ENCODE data around the gene HTR2C.
"Not testable (repeated sequence)": the region's sequence is repeated elsewhere in the genome, so short reads cannot be mapped to it uniquely, and the experiment has no call there.

The HTR2C gene

DNA sequence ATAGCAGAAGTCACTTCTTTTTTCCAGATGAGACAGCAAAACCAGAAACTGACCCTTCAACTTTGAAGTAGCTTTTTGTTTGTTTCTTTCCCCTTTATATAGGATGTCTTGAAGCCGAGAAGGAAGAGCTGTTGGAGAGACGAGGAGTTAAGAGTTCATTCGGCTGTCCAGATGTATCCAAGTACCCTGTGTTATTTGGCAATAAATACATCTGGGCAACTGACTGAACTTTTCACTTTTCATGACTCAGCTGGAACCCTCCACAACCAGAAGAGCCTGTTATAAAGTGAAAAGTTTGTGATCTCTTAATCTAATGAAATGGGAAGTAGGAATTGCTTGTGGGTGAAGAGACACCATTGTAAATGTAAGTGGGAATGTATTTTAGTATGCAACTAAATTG lies 131.2 kb downstream of the HTR2C start:
- no peak for DNase-seq

DNA sequence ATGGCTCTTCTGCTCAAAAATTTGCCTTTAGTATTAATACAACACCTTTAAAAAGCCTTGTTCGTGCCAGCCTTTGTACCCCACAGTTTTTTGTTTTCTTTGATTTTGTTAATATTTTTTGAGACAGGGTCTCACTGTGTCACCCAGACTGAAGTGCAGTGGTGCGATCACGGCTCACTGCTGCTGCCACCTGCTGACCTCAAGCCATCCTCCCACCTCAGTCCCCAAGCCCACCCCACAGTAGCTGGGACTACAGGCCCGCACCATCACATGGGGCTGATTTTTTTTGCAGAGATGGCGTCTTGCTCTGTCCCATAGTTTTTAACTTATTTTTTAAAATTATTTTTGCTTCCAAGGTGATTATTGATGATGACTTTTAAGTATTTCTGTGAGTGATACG lies 134.0 kb downstream of the HTR2C start:
- no peak for DNase-seq

DNA sequence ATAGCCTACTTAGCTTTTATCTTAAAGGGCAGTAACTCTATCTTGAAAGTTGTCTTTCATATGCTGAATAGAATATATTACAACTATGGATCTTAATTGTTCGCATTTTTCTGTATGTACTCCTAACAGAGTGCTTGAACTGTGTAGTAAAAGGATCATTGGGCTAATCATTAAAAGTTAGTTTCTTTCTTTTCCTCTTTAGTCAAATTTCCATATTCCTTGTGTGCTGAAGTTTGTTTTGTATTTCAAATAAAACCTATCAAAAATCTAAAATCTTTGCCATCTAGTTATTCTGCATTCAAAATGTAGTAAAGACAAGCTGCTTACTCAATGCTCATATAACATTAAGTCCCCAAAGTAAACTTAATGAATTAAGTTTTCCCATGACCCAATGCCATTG lies 182.7 kb downstream of the HTR2C start:
- no peak for DNase-seq

DNA sequence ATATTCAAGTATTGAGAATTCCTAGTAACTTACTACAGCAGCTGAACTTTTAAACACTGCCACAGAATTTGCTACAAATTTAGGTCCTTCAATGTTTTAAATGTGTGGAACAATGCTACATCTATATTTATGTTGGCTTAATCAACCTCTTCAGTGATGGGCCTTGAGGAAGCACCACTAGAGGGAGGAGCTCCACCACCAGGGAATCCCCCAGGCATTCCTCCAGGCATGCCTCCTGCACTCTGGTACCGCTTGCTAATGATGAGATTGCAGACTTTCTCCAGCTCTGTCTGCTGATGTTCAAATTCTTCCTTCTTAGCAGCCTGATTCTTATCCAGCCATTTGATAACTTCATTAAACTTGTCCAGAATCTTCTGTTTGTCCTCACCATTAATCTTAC lies 190.8 kb downstream of the HTR2C start:
- no peak for DNase-seq

DNA sequence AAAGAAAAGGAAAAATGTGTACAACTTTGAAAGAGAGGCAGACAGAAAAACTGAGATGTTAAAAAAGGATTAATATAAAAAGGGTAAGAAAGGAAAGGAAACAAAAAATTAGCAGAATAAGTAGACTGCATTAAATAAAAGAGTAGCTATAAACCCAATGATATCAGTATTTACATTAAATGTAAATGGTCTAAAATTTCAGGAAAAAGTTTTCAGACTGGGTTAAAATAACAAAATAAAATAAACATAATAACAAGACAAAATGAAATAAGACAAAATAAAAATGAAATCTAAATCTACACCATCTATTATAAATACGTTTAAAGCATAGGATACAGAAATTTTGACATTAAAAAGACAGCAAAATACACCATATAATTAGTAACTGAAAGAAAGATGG lies 199.0 kb downstream of the HTR2C start:
- DNase-seq, result no peak

DNA sequence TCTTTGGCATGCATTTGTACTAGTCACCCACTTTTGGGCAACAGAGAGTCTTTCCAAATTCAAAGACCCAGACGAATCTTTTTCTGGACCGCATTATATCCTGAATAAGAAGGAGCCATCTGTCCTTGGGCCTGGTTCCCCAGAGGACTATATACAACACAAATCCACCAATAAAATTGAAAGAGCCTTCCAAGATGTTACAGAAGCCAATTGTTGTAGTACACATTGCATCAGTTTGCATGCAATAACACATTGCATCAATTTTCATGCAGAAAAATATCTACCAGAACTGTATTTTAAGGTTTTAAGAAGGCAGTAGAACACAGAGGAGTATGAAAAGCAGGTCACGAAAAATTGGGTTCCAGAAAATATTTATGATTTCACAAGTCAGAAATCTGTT lies 203.2 kb downstream of the HTR2C start:
- DNase-seq, result no peak

DNA sequence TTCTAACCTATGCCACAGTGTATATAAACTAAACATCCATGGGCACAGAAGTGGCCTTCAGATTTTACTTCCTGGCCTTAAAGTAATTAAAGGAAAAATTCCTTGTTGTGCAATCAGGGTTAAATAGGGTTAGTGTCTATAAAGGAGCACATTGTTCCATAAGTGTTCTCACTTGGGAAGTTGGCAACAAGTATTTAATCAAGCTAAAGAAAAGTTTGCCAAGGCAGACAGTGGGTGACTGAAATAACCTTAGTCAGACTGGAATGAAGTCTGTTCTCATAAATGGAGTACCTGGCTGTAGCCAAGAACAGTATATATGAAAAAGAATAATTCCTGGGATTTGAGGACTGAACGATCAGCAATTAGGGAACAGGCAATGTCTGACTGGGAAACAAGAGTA lies 213.6 kb downstream of the HTR2C start:
- no peak for DNase-seq

DNA sequence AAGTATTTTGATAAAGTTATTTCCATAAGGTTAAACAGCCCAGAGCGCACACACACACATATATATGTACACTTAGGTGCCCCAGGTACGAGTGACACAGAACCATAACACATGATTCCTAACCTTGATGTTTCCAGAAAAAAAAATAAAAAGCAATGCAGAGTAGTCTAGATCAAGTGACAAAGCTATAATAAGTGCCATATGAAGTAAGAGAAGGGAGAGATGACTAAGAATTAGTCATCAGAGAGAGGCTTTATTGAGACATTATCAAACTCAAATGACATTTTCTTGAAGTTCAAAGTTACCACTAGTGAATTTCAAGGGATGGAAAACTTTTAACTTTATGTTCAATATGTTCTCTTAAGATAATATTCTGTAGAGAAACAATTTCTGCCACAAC lies 215.0 kb downstream of the HTR2C start:
- no peak for DNase-seq

DNA sequence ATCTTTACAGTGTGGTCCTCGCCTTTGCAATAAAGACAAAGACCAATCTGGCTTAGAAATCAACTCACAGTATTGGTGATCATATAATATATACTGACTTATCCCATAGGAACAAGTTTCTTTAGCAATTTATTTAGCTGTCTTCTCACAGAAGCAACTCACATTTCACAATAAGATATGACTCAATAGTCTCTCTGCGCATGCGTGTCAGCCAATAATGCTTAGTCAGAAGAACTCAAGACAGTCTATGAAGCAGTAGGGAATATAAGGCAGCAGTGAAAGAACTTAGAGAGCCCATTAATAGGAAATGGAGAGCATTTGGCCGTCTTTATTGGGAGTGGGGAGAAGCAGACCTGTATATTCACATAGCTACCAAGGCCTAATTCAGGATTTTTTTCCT lies 216.8 kb downstream of the HTR2C start:
- no peak for DNase-seq

DNA sequence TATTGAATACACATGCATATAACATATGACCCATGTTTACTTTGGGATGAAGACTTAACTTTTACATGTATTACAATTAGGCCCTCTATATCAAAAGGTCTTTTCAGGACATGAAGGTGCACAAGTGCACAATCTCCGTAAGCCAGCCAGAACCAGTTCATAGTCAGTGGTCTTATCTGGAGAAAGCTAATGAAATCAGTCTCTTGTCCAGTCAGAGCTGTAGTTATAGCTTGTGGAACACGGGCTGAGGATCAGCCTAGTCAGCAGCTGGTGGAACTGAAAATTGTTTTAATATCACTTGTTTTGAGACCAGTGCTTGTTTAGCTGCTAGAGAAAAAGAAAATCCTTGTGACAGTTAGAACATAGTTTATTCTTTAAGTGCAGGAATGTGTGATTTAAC lies 235.6 kb downstream of the HTR2C start:
- DNase-seq, result no peak

DNA sequence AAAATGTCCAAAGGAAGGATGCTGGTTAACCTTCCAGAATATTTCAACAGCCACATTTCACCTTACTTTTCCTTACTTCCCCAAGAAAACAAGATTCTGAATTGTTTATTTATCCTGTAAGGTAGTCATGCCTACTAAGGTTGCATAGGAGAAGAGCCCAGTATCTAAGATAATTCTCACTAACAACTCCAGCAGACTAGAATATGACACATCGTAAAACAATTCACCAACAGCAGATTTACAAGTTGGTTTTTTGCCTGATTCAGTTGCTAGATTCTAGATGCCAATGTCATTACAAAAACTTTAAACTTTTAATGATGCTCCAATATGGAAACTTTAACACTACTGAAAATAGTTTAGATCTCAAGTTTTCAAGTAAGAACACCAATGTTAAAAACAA lies 257.2 kb downstream of the HTR2C start:
- DNase-seq, result no peak

DNA sequence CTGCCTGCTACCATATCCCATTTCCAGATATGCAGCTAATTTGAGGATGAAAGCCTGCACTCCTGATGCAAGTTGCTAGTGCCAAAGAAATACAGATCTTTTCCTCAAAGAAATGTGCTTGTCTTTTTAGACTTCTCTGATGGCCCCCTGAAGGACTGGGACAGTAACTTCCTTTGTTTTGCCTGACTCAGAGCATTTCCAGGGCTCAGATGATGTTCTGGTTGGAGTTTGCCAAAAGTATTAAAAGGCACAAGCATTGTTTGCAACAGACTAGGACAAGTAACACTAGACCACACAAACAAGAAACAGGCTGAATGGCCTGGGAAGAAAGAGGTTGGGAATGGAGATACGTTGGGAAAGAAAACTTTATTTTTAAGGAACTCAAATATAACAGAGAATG lies 258.3 kb downstream of the HTR2C start:
- DNase-seq, result no peak

DNA sequence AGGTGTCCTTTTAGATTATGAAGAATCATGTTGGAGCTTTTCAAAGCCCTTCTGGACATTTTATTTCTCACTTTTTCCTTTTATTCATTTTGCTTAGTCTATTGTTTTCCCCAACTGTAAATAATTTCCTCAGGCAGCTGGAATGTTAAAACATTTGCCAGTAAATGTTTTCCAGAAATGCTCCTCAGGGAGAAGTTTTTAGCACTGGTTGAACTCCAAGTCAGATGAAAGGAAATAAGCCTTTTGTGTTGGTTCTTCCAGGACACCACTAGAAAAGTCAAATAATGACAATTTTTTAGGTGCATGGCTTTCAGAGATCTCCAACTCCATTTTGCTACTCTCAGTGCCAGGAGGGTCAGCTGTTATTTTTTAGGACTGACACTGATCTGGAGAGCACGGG lies 305.6 kb downstream of the HTR2C start:
- DNase-seq, result no peak

DNA sequence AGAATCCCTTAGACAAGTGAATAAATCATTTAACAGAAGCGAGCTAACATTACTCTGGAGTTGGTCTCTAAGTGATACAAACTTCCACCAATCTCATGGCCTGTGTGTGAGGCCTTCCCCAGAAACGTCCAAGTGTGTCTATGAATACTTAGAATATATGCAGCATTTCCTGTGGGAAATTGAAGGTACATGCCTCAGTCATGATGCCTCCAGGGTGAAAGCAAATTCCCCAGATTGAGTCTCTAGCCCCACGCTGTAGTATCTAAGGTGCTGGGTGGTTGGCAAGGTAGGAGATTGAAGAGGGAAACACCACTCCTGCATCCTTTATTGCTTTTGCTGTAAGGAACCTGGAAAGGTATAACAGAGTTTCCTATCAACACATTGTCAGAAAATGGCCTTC lies 319.7 kb downstream of the HTR2C start:
- no peak for DNase-seq

DNA sequence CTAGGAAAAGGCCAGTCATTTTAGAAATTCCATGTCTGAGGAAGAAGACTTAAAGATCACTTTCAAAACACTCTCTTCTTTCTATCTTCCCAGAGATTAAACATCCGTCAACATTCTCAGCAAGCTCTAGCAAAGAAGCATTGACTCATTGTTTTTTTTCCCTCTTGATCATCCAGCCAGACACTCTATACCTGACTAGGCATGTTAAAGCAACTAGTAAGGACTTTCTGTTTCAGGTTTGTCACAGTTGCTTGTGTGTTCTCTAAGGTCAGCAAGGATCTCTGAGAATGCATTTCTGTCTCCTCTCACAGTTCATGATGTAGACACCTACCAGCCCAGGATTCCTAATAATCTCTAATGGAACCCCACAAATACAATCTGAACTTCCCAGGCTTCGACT lies 321.4 kb downstream of the HTR2C start:
- no peak for DNase-seq

DNA sequence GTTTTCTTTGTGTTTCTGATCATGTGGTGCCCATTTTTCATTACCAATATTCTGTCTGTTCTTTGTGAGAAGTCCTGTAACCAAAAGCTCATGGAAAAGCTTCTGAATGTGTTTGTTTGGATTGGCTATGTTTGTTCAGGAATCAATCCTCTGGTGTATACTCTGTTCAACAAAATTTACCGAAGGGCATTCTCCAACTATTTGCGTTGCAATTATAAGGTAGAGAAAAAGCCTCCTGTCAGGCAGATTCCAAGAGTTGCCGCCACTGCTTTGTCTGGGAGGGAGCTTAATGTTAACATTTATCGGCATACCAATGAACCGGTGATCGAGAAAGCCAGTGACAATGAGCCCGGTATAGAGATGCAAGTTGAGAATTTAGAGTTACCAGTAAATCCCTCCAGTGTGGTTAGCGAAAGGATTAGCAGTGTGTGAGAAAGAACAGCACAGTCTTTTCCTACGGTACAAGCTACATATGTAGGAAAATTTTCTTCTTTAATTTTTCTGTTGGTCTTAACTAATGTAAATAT lies 323.2 kb downstream of the HTR2C start:
- DNase-seq, result no peak

DNA sequence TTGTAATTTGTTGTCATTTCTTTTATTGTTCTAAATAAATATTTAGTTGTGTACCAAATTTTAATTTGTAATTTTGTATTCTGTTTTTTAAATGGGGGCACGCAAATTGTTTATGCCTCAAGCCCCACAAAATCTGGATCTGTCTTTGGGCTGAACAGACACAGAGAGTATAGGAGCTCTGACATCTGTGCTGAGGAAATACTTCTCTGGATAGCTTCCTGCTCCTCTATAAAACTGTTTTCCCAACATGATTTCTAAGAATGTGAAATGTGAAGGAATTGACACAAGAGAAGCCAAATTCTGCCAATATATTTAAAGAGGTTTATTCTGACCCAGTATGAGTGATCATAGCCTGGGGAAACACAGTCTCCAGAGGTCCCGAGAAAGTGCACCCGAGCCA lies 340.5 kb downstream of the HTR2C start:
- DNase-seq, result no peak

DNA sequence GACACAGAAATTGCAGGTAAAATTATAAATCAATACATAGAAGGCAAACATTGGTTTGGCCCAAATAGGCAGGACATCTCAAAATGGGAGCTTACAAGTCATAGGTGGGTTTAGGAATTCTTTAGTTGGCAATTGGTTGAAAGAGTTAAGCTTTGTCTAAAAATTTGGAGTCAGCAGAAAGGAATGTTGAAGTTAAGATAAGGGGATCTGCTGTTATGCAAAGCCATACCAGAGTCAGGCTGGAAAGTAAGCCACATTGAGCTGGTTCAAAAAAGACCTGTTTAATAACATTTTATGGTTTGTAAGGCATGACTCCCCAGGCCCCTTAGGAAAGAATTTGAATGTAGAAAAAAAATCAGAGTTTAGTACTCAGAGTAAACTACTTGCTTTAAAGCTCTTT lies 341.0 kb downstream of the HTR2C start:
- no peak for DNase-seq

DNA sequence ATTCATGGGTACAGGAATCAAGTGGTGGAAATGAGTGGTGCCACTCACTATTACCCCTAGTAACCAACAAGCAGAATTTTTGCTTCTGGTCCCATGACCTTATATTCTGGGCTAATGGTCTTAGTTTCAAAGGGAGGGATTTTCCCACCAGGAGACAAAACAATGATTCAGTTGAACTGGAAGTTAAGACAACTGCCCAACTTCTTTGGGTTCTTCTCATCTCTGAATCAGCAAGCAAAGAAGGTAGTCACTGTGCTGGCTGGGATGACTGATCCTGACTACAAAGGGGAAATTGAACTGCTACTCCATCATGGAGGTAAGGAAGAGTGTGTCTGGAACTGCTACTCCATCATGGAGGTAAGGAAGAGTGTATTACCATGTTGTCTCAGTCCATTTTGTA lies 346.3 kb downstream of the HTR2C start:
- no peak for DNase-seq

DNA sequence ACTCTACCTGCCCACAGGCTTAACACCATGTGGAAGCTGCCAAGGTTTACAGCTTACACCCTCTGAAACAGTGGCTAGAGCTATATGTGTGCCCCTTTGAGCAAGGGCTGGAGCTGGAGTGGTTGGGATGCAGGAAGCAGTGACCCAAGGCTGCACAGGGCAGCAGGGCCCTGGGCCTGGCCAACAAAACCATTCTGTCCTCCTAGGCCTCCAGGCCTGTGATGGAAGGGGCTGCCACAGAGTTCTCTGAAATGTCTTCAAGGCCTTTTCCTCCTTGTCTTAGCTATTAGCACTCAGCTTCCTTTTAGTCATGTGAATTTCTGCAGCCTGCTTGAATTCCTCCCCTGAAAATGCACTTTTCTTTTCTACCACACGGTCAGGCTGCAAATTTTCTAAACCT lies 348.7 kb downstream of the HTR2C start:
- DNase-seq, result no peak

DNA sequence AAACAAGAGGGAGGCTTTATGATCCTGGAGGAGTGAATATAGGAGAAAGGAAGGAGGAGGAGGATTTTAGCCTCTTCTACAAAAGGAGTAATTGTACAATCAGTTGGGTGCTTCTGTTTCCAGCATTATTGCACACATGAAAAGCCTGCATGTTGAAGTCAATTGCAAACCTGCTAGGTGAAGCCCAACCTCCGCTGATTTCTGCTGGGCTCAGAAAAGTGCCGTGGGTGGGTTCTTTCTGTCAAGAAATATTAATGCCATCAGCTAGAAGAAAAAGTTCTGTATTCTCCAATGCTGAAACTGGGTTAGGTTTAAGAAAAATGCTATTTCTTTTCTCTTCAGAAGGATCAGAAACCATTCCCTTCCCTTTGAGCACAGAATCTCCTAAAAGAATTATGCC lies 349.4 kb downstream of the HTR2C start:
- DNase-seq, result not testable (repeated sequence)

DNA sequence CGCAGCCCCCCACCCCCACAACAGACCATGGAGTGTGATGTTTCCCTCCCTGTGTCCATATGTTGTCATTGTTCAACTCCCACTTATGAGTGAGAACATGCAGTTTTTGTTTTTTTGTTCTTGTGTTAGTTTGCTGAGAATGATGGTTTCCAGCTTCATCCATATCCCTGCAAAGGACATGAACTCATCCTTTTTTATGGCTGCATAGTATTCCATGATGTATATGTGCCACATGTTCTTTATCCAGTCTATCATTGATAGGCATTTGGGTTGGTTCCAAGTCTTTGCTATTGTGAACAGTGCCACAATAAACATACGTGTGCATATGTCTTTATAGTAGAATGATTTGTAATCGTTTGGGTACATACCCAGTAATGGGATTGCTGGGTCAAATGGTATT lies 353.2 kb downstream of the HTR2C start:
- not testable (repeated sequence) for DNase-seq

DNA sequence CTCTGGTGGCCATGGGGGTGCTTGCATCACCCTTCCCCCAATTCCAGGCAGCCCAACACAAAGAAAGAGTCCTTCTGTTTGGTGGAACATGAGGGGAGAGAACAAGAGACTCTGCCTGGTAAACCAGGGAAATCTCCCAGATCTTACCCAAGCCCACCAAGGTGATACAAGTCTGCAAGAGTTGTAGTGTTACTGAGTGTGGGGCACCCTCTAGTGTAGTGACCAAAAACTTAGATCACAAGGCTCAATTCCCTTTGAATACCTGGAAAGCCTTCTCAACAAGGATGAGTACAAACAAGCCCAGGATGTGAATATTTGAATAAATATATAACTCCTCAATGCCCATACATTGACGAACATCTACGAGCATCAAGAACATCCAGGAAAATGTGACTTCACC lies 368.8 kb downstream of the HTR2C start:
- DNase-seq, result no peak

All from stimulated activated CD4-positive, alpha-beta T cell treated with anti-CD3 and anti-CD28 coated beads, Interleukin-4, amount 100 ng/mL, for 1 hour (primary cell).